DMS53 treated with DMSO at 0.1 percent for 48 hours (cell line): ENCODE data around the gene GPLD1.
"Not testable (repeated sequence)": the region's sequence is repeated elsewhere in the genome, so short reads cannot be mapped to it uniquely, and the experiment has no call there.

ENCODE experiments used
- DNase-seq: peaks from one replicate; lab custom pipeline; 2025; ENCODE audit not compliant: unreplicated experiment; lab: John Stamatoyannopoulos, UW

The GPLD1 gene

GRCh38 chr6:24384369-24385130 is 104.8 kb downstream of the GPLD1 start:
- DNase-seq = not testable (repeated sequence)

- DNase-seq = not testable (repeated sequence)
These were observed 106.4 kb downstream of the GPLD1 start for GRCh38 chr6:24382891-24383494.

GRCh38 chr6:24382220-24382540 is 107.2 kb downstream of the GPLD1 start:
- DNase-seq = no peak

GRCh38 chr6:24381476-24382219 is 107.7 kb downstream of the GPLD1 start:
- no peak for DNase-seq

- no peak for DNase-seq
These were observed 110.8 kb downstream of the GPLD1 start for GRCh38 chr6:24378473-24379097.
